KOPT-K1 (cell line): ENCODE data around the gene GOLIM4.

Experiments used
- H3K27ac ChIP-seq: fragments of 200-600 bp; sonication (generic); 2 replicates; pipeline ENCODE4 v1.5.1; 2016; ENCODE audit warnings: antibody characterized with exemption, mild to moderate bottlenecking, low read depth, low read length; ENCODE audit not compliant: poor library complexity, severe bottlenecking
- H3K36me3 ChIP-seq: fragments of 200-600 bp; sonication (generic); 2 replicates; pipeline ENCODE4 v1.5.1; 2017; ENCODE audit warnings: antibody characterized with exemption, mild to moderate bottlenecking, low read length, moderate library complexity; ENCODE audit not compliant: insufficient read depth
- H3K9me3 ChIP-seq: fragments of 200-600 bp; sonication (generic); 2 replicates; pipeline ENCODE4 v1.5.1; 2017; ENCODE audit warnings: antibody characterized with exemption, low read length, mild to moderate bottlenecking; ENCODE audit not compliant: insufficient read depth, poor library complexity, severe bottlenecking

The GOLIM4 gene

GRCh38 chr3:168089179-168089771 lies 6.4 kb downstream of the GOLIM4 start:
- H3K27ac ChIP-seq: no peak overlapping the region
- H3K36me3 ChIP-seq: no peaks in the 10 kb centered on the region
- no peaks in the 10 kb centered on the region for H3K9me3 ChIP-seq

GRCh38 chr3:168088106-168088720 lies 7.5 kb downstream of the GOLIM4 start:
- Histone ChIP-seq H3K36me3 (no peaks in the 10 kb centered on the region), H3K27ac (no peak overlapping the region), H3K9me3 (no peaks in the 10 kb centered on the region)

DNA sequence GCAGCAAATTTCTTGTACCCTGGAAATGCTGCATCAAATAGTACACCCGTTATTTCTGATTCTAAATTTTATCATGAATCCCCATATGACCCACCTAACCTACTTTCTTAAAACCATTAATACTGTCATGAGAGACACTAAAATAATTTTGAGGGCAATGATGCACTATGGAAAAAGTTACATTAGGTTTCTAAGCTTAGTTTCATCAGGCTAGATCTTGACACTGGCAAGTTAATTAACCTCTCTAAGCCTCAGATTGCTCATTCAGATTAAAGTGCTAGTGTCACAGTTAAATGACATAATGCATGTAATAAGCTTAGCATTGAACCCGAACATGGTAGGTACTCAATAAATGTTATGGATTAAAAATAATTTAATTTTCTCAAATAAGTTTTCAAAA lies 8.2 kb downstream of the GOLIM4 start:
- Histone ChIP-seq H3K27ac (no peak overlapping the region), H3K9me3 (no peaks in the 10 kb centered on the region), H3K36me3 (no peaks in the 10 kb centered on the region)

DNA sequence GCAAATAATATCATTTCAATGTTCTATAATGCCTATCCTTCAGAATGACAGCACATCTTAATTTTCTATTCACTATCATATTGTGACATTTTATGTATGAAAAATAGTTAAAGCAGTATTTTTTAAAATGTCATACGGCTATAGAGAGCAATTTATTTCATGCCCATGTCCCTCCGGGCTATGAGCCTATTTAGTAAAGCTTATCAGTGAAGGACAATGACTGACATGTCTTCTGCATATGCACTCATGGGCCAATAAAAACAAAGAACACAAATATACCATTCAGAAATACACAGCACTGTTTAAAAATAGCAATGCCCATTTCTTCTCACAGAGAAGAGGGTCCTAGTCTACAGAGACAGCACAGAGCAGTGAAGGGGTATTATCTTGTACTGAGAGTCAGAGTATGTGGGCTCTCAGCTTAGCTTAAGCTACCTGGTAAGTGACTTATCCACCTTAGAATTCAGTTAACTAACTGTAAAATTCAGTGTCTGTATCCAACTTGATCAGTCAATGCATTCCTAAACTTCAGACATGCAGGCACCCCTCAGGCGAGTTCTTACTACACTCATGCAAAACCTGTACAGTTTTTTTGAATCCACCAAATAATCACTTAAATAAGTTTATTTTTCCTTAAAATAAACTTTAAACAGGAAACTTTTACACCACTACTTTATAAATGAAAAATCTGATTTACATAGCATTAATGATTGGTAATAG lies 9.0 kb downstream of the GOLIM4 start:
- no peaks in the 10 kb centered on the region for H3K36me3 ChIP-seq
- no peaks in the 10 kb centered on the region for H3K9me3 ChIP-seq
- no peak overlapping the region for H3K27ac ChIP-seq

DNA sequence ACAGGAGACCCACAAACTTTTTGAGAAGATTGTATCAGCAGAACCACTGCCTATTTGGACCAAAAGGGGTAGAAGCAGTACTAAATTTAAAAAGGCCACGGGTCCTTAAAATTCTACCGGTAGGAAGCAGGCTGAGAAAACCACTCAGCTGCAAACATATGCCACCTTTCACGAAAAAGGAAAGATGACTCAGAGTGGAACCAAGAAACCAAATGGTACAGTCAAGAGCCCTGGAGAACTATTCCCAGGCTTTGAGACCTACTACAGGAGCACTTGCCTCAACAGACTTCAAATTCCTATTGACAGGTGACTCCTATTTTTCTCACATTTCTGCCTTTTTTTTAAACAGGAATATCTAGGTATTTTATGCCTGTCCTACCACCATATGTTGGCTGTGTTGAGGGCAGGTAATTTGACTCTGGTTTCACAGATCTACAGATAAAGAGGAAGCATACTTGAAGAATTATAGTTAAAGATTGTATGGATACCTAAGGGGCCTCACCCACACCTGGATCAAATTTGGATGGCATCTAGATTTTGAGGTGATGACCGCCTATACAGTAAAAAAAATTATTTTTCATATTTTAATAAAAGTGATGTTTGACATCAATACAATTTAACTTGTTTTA lies 10.1 kb downstream of the GOLIM4 start:
- no peaks in the 10 kb centered on the region for H3K36me3 ChIP-seq
- no peaks in the 10 kb centered on the region for H3K9me3 ChIP-seq
- no peak overlapping the region for H3K27ac ChIP-seq

DNA sequence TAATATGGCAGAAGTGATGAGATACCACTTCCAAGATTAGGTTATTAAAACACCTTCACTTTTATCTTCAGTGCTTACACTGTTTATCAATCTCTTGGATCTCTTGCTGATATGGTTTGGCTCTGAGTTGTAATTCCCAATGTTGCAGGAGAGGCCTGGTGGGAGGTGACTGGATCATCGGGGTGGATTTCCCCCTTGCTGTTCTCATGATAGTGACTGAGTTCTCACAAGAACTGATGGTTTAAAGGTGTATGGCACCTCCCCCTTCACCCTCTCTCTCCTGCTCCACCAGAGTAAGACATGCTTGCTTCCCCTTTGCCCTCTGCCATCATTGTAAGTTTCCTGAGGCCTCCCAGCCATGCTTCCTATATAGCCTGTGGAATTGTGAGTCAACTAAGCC lies 11.8 kb downstream of the GOLIM4 start:
- Histone ChIP-seq H3K36me3 (no peaks in the 10 kb centered on the region), H3K9me3 (no peaks in the 10 kb centered on the region), H3K27ac (no peak overlapping the region)

DNA sequence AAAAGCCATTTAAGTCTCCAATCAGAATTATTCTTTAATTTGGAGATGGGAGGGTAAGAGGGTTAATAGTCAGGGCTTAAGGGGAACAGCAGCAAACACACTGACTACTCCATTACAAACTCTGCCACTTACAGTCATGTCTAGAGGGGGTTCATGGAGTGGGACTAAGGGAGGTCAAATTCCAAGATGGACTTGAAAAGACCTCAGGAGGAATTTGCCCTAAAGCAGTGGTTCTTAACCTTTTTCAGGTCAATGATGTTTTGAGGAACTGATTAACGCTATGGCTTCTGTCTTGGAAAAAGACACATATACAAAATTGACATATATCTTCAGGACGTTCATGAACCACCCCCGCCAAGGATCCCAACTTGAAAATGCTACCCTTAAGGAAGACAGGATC lies 13.9 kb downstream of the GOLIM4 start:
- no peaks in the 10 kb centered on the region for H3K36me3 ChIP-seq
- no peak overlapping the region for H3K27ac ChIP-seq
- no peaks in the 10 kb centered on the region for H3K9me3 ChIP-seq

- Histone ChIP-seq H3K27ac (no peak overlapping the region), H3K36me3 (no peaks in the 10 kb centered on the region), H3K9me3 (no peaks in the 10 kb centered on the region)
These were observed 14.5 kb downstream of the GOLIM4 start for GRCh38 chr3:168081171-168081771.

GRCh38 chr3:168080499-168081170 lies 15.1 kb downstream of the GOLIM4 start:
- H3K9me3 ChIP-seq: no peaks in the 10 kb centered on the region
- H3K27ac ChIP-seq: no peak overlapping the region
- H3K36me3 ChIP-seq: no peaks in the 10 kb centered on the region

- H3K9me3 ChIP-seq: no peaks in the 10 kb centered on the region
- no peaks in the 10 kb centered on the region for H3K36me3 ChIP-seq
- H3K27ac ChIP-seq: no peak overlapping the region
These were observed 15.7 kb downstream of the GOLIM4 start for GRCh38 chr3:168080022-168080421.

GRCh38 chr3:168077091-168077490 lies 18.6 kb downstream of the GOLIM4 start:
- H3K36me3 ChIP-seq: no peaks in the 10 kb centered on the region
- no peaks in the 10 kb centered on the region for H3K9me3 ChIP-seq
- no peak overlapping the region for H3K27ac ChIP-seq

DNA sequence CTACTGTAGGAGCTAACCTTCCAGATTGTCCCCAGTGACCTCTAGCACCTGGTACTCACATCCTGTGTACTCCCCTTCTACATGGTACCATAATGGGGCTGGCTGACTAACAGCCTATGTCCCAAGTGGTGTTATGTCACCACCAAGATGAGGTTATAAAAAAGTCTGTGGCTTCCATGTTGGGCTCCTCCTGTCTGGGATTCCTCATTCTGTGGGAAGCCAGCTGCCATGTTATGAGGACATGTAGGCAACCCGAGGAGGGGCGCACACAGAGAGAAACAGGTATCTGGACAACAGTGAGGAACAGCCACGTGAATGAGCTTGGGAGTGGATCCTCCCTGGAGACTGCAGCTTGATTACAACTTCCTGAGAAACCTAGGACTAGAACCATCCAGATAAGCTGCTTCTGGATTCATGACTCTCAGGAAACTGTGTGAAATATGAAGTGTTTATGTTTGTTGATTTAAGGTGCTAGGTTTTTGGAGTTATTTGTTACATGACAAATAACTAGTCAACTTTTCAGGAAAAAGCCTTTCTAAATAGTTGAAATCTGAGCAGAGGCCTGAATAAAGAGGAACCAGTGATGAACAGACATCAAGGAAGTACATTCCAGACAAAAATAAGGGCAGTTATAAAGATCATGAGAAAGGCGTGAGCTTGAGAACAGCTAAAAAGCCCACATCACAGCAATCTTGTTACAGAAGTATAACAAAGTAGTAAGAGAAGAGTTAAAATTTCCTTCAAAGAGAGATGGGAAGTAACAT lies 21.7 kb downstream of the GOLIM4 start:
- Histone ChIP-seq H3K9me3 (no peaks in the 10 kb centered on the region), H3K27ac (no peak overlapping the region), H3K36me3 (no peaks in the 10 kb centered on the region)

- Histone ChIP-seq H3K27ac (no peak overlapping the region), H3K36me3 (no peaks in the 10 kb centered on the region), H3K9me3 (no peaks in the 10 kb centered on the region)
These were observed 23.4 kb downstream of the GOLIM4 start for GRCh38 chr3:168072323-168072650.

DNA sequence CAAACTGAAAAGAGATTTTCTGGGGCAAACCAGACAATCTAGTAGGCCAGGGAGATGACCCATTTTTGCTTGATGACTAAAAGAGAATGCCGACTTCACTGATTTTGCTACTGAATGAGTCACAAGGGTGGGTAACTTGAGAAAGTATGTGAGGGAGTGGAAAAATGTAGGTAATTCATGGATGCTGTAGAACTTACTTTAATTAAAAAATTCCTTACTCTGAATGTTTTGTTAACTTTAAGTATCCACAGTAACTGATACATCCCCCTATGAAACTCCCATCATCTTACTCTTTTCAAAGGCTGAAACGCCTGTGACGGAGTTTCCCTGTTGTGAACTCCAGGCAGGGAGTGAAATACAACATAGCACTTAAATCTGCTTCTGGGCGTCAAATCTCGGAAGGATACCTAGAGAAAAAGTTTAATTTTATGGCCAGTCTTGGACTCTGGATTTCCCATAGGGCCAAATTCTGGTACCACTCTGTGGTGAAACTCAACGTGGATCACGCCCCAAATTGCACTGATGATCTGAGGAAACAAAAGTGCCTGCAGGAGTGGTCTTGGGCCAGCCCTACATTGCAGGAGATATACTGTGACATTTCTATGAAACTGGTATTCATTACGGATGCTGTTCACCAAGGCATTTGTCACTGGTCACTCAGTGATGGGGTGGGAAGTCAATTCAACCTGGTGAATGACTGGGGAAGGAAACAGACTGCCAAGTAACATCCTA lies 24.0 kb downstream of the GOLIM4 start:
- Histone ChIP-seq H3K36me3 (no peaks in the 10 kb centered on the region), H3K27ac (no peak overlapping the region), H3K9me3 (no peaks in the 10 kb centered on the region)
